Measurements from ENCODE around the gene ADIG.

DNA sequence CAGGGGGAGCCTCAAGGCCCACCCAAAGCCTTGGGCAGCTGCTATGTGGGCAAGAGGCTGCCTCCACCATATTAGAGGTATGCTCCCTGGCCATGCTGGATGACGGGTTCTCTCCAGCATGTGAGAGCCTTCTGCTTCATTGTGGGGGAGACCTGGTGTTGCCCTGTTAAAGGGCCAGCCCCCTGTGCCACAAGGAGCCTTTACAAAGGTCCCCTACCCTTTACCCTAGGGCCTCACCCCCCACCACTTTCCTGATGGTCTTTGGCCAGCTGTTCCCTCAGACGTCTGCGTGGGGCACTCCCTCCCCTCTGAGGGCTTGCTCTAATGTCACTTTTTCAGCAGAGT is 5.2 kb downstream of the ADIG start:
- no peak for TF ChIP-seq POLR2A (IDR thresholded peaks at IDR 0.05)
- TF ChIP-seq, protein P1, sequence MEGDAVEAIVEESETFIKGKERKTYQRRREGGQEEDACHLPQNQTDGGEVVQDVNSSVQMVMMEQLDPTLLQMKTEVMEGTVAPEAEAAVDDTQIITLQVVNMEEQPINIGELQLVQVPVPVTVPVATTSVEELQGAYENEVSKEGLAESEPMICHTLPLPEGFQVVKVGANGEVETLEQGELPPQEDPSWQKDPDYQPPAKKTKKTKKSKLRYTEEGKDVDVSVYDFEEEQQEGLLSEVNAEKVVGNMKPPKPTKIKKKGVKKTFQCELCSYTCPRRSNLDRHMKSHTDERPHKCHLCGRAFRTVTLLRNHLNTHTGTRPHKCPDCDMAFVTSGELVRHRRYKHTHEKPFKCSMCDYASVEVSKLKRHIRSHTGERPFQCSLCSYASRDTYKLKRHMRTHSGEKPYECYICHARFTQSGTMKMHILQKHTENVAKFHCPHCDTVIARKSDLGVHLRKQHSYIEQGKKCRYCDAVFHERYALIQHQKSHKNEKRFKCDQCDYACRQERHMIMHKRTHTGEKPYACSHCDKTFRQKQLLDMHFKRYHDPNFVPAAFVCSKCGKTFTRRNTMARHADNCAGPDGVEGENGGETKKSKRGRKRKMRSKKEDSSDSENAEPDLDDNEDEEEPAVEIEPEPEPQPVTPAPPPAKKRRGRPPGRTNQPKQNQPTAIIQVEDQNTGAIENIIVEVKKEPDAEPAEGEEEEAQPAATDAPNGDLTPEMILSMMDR (IDR thresholded peaks at IDR 0.05), result no peak

Data from Peyer's patch (tissue), 4 donors.